Measurements from ENCODE around the gene PLCL1. TPM values are rescaled to one million over a fixed set of nuclear protein-coding genes. Genes with fewer than 3 reads are reported as not detected.
A peak's percentile ranks its signal among the peaks of the same experiment; 100 is the strongest.

The PLCL1 gene
- total RNA-seq, 2 donors from 2014 or later = 2.0 to 2.9 TPM

DNA sequence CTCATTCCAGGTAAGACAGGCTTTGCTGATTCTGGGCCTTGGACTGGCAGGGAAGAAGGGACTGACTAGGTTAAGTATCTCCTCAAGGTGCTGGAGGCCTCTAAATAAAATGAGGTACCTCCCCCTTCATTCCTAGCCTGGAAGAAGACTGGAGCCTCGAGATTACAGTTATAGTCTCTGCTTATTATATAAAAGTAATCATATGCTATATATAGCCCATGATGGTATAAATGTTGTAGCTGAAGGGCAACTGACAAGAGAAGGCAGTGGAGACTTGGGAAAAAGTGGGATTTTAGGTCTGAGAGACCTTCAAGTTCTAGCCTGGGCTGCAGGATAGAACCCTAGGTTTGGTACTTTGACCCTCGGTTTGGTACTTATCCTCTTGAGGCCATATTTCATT is 248.3 kb downstream of the PLCL1 start:
- no peak for ATAC-seq

DNA sequence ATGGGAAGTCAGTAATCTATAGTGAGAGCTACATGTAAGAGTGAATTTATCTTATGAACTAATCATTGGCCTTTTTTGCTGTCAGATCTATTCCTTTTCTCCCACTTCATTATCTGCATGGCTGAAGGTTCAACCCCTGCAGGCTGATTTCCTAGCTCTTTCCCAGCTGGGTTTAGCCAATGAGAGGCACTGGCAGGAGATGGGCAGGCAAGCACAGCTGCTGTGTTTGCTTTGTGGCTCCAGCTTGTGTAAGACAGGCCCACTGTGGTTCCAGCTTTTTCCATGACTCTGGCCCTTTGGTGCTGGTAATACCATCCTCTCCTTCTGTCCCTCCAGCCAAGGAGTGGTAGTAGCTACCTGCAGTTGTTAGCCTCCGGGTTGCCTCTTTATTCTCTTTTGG is 248.8 kb downstream of the PLCL1 start:
- Histone ChIP-seq H3K9me3 (no peaks in the 10 kb centered on the region), H3K4me1 (no peaks in the 10 kb centered on the region), H3K36me3 (replicated peaks in 1 of 2; ENCODE audit: insufficient read depth in 1 of 2, low read depth in 2 of 2) (no peaks in the 10 kb centered on the region), H3K4me3 (no peak overlapping the region), H3K27ac (no peak overlapping the region), H3K27me3 (no peaks in the 10 kb centered on the region)
- intact Hi-C loops (cut with DNase I) = no loop called here
- no peak for TF ChIP-seq POLR2A (IDR thresholded peaks at IDR 0.05)
- WGBS, 2 donors = 94 to 100% methylated on average over 1 of the region's 1 CpG
- DNase-seq (no peak), ATAC-seq (no peak)

More for the DNA sequence above, 248.3 kb downstream of the PLCL1 start:
- 57 to 60% methylated on average over 2 of the region's 2 CpGs for WGBS, 2 donors
- no peak for DNase-seq
- H3K4me1 ChIP-seq = no peaks in the 10 kb centered on the region
- H3K36me3 ChIP-seq (replicated peaks in 1 of 2; ENCODE audit: insufficient read depth in 1 of 2, low read depth in 2 of 2) = no peaks in the 10 kb centered on the region
- TF ChIP-seq POLR2A (IDR thresholded peaks at IDR 0.05) = no peak
- TF ChIP-seq, protein P1, sequence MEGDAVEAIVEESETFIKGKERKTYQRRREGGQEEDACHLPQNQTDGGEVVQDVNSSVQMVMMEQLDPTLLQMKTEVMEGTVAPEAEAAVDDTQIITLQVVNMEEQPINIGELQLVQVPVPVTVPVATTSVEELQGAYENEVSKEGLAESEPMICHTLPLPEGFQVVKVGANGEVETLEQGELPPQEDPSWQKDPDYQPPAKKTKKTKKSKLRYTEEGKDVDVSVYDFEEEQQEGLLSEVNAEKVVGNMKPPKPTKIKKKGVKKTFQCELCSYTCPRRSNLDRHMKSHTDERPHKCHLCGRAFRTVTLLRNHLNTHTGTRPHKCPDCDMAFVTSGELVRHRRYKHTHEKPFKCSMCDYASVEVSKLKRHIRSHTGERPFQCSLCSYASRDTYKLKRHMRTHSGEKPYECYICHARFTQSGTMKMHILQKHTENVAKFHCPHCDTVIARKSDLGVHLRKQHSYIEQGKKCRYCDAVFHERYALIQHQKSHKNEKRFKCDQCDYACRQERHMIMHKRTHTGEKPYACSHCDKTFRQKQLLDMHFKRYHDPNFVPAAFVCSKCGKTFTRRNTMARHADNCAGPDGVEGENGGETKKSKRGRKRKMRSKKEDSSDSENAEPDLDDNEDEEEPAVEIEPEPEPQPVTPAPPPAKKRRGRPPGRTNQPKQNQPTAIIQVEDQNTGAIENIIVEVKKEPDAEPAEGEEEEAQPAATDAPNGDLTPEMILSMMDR (IDR thresholded peaks at IDR 0.05) = no peak
- no peaks in the 10 kb centered on the region for H3K27me3 ChIP-seq
- no peak overlapping the region for H3K27ac ChIP-seq
- no peaks in the 10 kb centered on the region for H3K9me3 ChIP-seq
- no peak overlapping the region for H3K4me3 ChIP-seq
- intact Hi-C loops (cut with DNase I) = no loop called here

DNA sequence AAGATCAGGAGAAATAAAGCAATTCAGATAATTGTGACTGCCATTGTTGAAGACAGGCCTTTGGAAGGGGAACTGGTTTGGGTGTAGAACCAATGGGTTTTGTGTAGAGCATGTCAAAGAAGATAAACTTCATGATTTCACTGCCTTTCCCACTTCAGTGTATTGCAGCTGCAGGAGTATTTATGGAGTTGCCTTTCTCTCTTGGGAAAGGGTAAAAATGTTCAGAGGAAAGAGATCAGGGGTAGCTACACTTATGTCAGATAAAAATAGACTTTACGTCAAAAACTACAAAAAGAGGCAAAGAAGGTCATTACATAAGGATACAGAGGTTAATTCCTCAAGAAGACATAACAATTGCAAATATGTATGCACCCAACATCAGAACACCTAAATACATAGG is 249.4 kb downstream of the PLCL1 start:
- Histone ChIP-seq H3K27me3 (no peaks in the 10 kb centered on the region), H3K36me3 (replicated peaks in 1 of 2; ENCODE audit: insufficient read depth in 1 of 2, low read depth in 2 of 2) (no peaks in the 10 kb centered on the region), H3K4me3 (no peak overlapping the region), H3K9me3 (no peaks in the 10 kb centered on the region), H3K27ac (no peak overlapping the region), H3K4me1 (no peaks in the 10 kb centered on the region)
- 85 to 92% methylated on average over 1 of the region's 1 CpG for WGBS, 2 donors
- ATAC-seq = no peak
- DNase-seq = no peak
- TF ChIP-seq, protein P1 (IDR thresholded peaks at IDR 0.05) = no peak
- no peak for TF ChIP-seq POLR2A (IDR thresholded peaks at IDR 0.05)
- intact Hi-C loops (cut with DNase I) = no loop called here

DNA sequence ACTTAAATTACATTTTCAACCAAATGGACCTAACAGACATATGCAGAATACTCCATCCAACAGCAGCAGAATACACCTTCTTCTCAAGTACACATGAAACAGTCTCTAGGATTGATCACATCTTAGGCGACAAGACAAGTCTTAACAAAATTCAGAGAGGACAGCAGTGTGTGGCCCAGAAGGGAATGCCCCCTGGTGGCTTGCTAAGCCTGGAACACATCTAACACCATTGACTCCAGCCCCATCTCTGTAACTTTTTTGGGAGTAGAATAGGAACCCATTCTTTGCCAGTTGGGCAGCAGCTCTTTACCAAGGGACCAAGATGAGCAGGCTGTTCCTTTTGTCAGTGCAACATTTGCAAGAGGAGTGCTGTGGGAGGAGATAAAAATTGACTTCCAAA is 249.9 kb downstream of the PLCL1 start:
- intact Hi-C loops (cut with DNase I) = no loop called here
- TF ChIP-seq, protein P1 (IDR thresholded peaks at IDR 0.05) = peak in 3 of 7 experiments; percentile 22 to 29 (median 23)
- no peak for TF ChIP-seq POLR2A (IDR thresholded peaks at IDR 0.05)
- 47 to 73% methylated on average over 1 of the region's 1 CpG for WGBS, 2 donors

DNA sequence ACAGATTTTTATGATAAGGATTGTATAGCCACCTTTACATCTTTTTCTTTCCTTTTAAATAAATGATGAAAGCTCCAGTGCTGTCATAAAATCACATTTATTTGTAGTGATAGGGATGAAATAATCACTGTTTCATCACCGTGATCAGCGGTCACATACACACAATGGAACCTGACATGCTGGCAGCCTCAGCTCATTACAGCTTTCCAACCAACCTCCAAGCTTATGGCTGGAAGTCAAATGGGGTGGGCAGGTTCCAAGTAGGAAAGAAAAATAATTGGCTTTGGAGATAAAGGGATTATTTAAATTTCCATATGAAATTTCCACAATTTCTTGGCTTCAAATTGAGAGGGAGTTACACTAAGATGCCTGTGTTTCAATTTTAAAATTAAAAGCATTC is 251.3 kb downstream of the PLCL1 start:
- H3K27ac ChIP-seq = no peak overlapping the region
- no peaks in the 10 kb centered on the region for H3K9me3 ChIP-seq
- H3K4me1 ChIP-seq = no peaks in the 10 kb centered on the region
- WGBS, 2 donors = 41 to 42% methylated on average over 2 of the region's 2 CpGs
- no peaks in the 10 kb centered on the region for H3K27me3 ChIP-seq
- intact Hi-C loops (cut with DNase I) = no loop called here
- TF ChIP-seq POLR2A (IDR thresholded peaks at IDR 0.05) = no peak
- TF ChIP-seq, protein P1 (IDR thresholded peaks at IDR 0.05) = no peak
- no peaks in the 10 kb centered on the region for H3K36me3 ChIP-seq (replicated peaks in 1 of 2; ENCODE audit: insufficient read depth in 1 of 2, low read depth in 2 of 2)
- no peak for ATAC-seq
- no peak for DNase-seq
- H3K4me3 ChIP-seq = no peak overlapping the region

More for the DNA sequence above, 249.9 kb downstream of the PLCL1 start:
- Histone ChIP-seq H3K9me3 (no peaks in the 10 kb centered on the region), H3K4me3 (no peak overlapping the region), H3K27ac (no peak overlapping the region), H3K36me3 (replicated peaks in 1 of 2; ENCODE audit: insufficient read depth in 1 of 2, low read depth in 2 of 2) (no peaks in the 10 kb centered on the region), H3K27me3 (no peaks in the 10 kb centered on the region), H3K4me1 (no peaks in the 10 kb centered on the region)
- no peak for ATAC-seq
- peak in 2 of 4 donors; percentile 18 to 22 for DNase-seq
